Fibroblast of villous mesenchyme (primary cell): ENCODE data around the gene MT1G. TPM values are rescaled to one million over a fixed set of nuclear protein-coding genes. Genes with fewer than 3 reads are reported as not detected.

Experiments used
- DNase-seq: peaks from one replicate; pipeline ENCODE4 v3.0.0-alpha.2; 2010; ENCODE audit warnings: low read depth
- H3K4me3 ChIP-seq: 2 replicates; pipeline ENCODE4 v1.5.1; 2011; ENCODE audit warnings: low read depth, mild to moderate bottlenecking, low read length
- CTCF ChIP-seq: IDR thresholded peaks from 2 replicates; pipeline ENCODE4 v1.5.1; 2012; ENCODE audit warnings: low read depth, mild to moderate bottlenecking, low read length; ENCODE audit not compliant: insufficient read depth
- total RNA-seq: library from RNA; depleted of rRNA; stranded (reverse); fragments of >200 nt; gene quantifications from 2 replicates; pipeline ENCODE4 v1.2.3, GENCODE V29; 2012

The MT1G gene
- total RNA-seq, 1 donor: not detected

- DNase-seq: no peak
- TF ChIP-seq CTCF: no peak
- no peak overlapping the region for H3K4me3 ChIP-seq
Measured at GRCh38 chr16:56697456-56698155, 29.7 kb upstream of the MT1G start.

GRCh38 chr16:56695246-56695645 lies 27.4 kb upstream of the MT1G start:
- no peak for TF ChIP-seq CTCF
- DNase-seq: no peak
- H3K4me3 ChIP-seq: no peak overlapping the region

- no peak overlapping the region for H3K4me3 ChIP-seq
- no peak for DNase-seq
- TF ChIP-seq CTCF: no peak
Measured at GRCh38 chr16:56691885-56692284, 24.0 kb upstream of the MT1G start.

GRCh38 chr16:56690420-56691122 lies 22.7 kb upstream of the MT1G start:
- no peak overlapping the region for H3K4me3 ChIP-seq
- TF ChIP-seq CTCF: no peak
- no peak for DNase-seq

- H3K4me3 ChIP-seq: no peak overlapping the region
- no peak for TF ChIP-seq CTCF
- no peak for DNase-seq
Measured at GRCh38 chr16:56689171-56689570, 21.3 kb upstream of the MT1G start.

- TF ChIP-seq CTCF: no peak
- H3K4me3 ChIP-seq: no peak overlapping the region
- no peak for DNase-seq
Measured at GRCh38 chr16:56688762-56689161, 20.9 kb upstream of the MT1G start.

GRCh38 chr16:56686758-56687157 lies 18.9 kb upstream of the MT1G start:
- no peak for TF ChIP-seq CTCF
- DNase-seq: no peak
- no peak overlapping the region for H3K4me3 ChIP-seq
